ENCODE measurements around the gene NUP42.
"Not testable (repeated sequence)": the region's sequence is repeated elsewhere in the genome, so short reads cannot be mapped to it uniquely, and the experiment has no call there.

DNA sequence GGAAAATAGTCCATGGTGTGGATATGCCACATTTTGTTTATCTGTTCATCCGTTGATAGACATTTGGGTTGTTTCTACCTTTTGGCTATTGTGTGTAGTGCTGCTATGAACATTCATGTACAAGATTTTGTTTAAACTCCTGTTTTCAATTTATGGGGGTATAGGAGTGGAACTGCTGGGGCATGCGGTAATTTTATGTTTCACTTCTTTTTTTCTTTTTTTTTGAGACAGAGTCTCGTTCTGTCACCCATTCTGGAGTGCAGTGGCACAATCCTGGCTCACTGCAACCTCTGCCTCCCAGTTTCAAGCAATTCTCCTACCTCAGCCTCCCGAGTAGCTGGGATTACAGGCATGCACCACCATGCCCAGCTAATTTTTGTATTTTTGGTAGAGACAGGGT lies 42.5 kb downstream of the NUP42 start:
- TF ChIP-seq, protein P1, sequence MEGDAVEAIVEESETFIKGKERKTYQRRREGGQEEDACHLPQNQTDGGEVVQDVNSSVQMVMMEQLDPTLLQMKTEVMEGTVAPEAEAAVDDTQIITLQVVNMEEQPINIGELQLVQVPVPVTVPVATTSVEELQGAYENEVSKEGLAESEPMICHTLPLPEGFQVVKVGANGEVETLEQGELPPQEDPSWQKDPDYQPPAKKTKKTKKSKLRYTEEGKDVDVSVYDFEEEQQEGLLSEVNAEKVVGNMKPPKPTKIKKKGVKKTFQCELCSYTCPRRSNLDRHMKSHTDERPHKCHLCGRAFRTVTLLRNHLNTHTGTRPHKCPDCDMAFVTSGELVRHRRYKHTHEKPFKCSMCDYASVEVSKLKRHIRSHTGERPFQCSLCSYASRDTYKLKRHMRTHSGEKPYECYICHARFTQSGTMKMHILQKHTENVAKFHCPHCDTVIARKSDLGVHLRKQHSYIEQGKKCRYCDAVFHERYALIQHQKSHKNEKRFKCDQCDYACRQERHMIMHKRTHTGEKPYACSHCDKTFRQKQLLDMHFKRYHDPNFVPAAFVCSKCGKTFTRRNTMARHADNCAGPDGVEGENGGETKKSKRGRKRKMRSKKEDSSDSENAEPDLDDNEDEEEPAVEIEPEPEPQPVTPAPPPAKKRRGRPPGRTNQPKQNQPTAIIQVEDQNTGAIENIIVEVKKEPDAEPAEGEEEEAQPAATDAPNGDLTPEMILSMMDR (conservative IDR thresholded peaks at IDR 0.05; ENCODE audit: low read length): not testable (repeated sequence)
- TF ChIP-seq EZH2phosphoT487 (IDR thresholded peaks at IDR 0.05; ENCODE audit: borderline replicate concordance): not testable (repeated sequence)

Data from Loucy (cell line).